Neural cell (in vitro differentiated cells): ENCODE measurements around the gene MYLK. TPM values are rescaled to one million over a fixed set of nuclear protein-coding genes. Genes with fewer than 3 reads are reported as not detected.

Experiments
- H2AFZ ChIP-seq: fragments of 200-600, 300-800 bp; sonication (generic), shearing (Covaris generic); 2 replicates; pipeline ENCODE4 v1.6.0; 2014; ENCODE audit warnings: low read depth, mild to moderate bottlenecking, antibody characterized with exemption, low read length, moderate library complexity
- H3F3A ChIP-seq: fragments of 200-600 bp; shearing (Covaris generic); 2 replicates; pipeline ENCODE4 v1.6.1; 2016; ENCODE audit warnings: mild to moderate bottlenecking, moderate library complexity, mixed read lengths, antibody characterized with exemption, low read length; ENCODE audit not compliant: insufficient read depth, poor library complexity, severe bottlenecking
- H3K27ac ChIP-seq: fragments of 200-600, 300-800 bp; sonication (generic), shearing (Covaris generic); 2 replicates; pipeline ENCODE4 v1.5.1; 2014; ENCODE audit warnings: mild to moderate bottlenecking, low read length, moderate library complexity
- H3K27me3 ChIP-seq: fragments of 300-800, 200-600 bp; sonication (generic), shearing (Covaris generic); 2 replicates; pipeline ENCODE4 v1.6.0; 2014; ENCODE audit warnings: mild to moderate bottlenecking, low read depth, low read length, moderate library complexity; ENCODE audit not compliant: insufficient read depth
- H3K36me3 ChIP-seq: fragments of 300-800, 200-600 bp; sonication (generic), shearing (Covaris generic); 2 replicates; pipeline ENCODE4 v1.5.1; 2014; ENCODE audit warnings: mild to moderate bottlenecking, antibody characterized with exemption, low read length, moderate library complexity; ENCODE audit not compliant: insufficient read depth
- H3K4me2 ChIP-seq: fragments of 300-800, 200-600 bp; sonication (generic), shearing (Covaris generic); 2 replicates; pipeline ENCODE4 v1.6.0; 2014; ENCODE audit warnings: mild to moderate bottlenecking, low read length
- H3K4me3 ChIP-seq: fragments of 300-800, 200-600 bp; sonication (generic), shearing (Covaris generic); 2 replicates; pipeline ENCODE4 v1.5.1; 2014; ENCODE audit warnings: mild to moderate bottlenecking, low read length, moderate library complexity
- H3K79me2 ChIP-seq: fragments of 200-600 bp; shearing (Covaris generic); replicated peaks from 2 replicates; pipeline ENCODE4 v1.6.0; 2014; ENCODE audit warnings: mild to moderate bottlenecking, low read length, moderate library complexity; ENCODE audit not compliant: insufficient read depth
- H3K9ac ChIP-seq: fragments of 300-800, 200-600 bp; sonication (generic), shearing (Covaris generic); 2 replicates; pipeline ENCODE4 v1.6.1; 2016; ENCODE audit warnings: mild to moderate bottlenecking, low read length, mixed read lengths
- H3K9me2 ChIP-seq: fragments of 200-600 bp; shearing (Covaris generic); 2 replicates; pipeline ENCODE4 v1.6.1; 2016; ENCODE audit warnings: mild to moderate bottlenecking, low read length, mixed read lengths; ENCODE audit not compliant: insufficient read depth
- H3K9me3 ChIP-seq: fragments of 200-600, 300-800 bp; sonication (generic), shearing (Covaris generic); 2 replicates; pipeline ENCODE4 v1.6.1; 2016; ENCODE audit warnings: mild to moderate bottlenecking, mixed run types, low read length, moderate library complexity, mixed read lengths
- H4K20me1 ChIP-seq: fragments of 200-600 bp; shearing (Covaris generic); 2 replicates; pipeline ENCODE4 v1.6.1; 2016; ENCODE audit warnings: mild to moderate bottlenecking, mixed run types; ENCODE audit not compliant: insufficient read depth
- EP300 ChIP-seq: fragments of 450-650 bp; conservative IDR thresholded peaks from 2 replicates; pipeline ENCODE4 v1.6.1; 2014; ENCODE audit warnings: antibody characterized with exemption, mild to moderate bottlenecking, moderate library complexity; ENCODE audit not compliant: poor library complexity, severe bottlenecking
- EZH2 ChIP-seq: fragments of 200-600, 300-800 bp; shearing (Covaris generic), sonication (generic); IDR thresholded peaks from 2 replicates; pipeline ENCODE4 v1.6.1; 2014; ENCODE audit warnings: antibody characterized with exemption, low read length, borderline replicate concordance, mild to moderate bottlenecking; ENCODE audit not compliant: insufficient read depth, poor library complexity, severe bottlenecking
- MXI1 ChIP-seq: fragments of 450-650 bp; conservative IDR thresholded peaks from 2 replicates; pipeline ENCODE4 v1.6.1; 2014; ENCODE audit warnings: antibody characterized with exemption, mild to moderate bottlenecking; ENCODE audit not compliant: poor library complexity, severe bottlenecking
- POLR2AphosphoS5 ChIP-seq: IDR thresholded peaks from 2 replicates; pipeline ENCODE4 v1.6.1; 2012
- RAD21 ChIP-seq: fragments of 450-650 bp; conservative IDR thresholded peaks from 2 replicates; pipeline ENCODE4 v1.6.1; 2014; ENCODE audit warnings: antibody characterized with exemption, mild to moderate bottlenecking, moderate library complexity
- SMC3 ChIP-seq: fragments of 450-650 bp; conservative IDR thresholded peaks from 2 replicates; pipeline ENCODE4 v1.6.1; 2014; ENCODE audit warnings: antibody characterized with exemption, mild to moderate bottlenecking, moderate library complexity; ENCODE audit not compliant: poor library complexity
- TAF1 ChIP-seq: IDR thresholded peaks from 2 replicates; pipeline ENCODE4 v1.6.1; 2012; ENCODE audit warnings: low read depth
- polyA plus RNA-seq: library from polyadenylated mRNA; depleted of rRNA; stranded (reverse); fragments of >200 nt; gene quantifications from 2 replicates; pipeline ENCODE4 v1.2.3, GENCODE V29; 2014
- TF ChIP-seq, protein P1 (sequence below): IDR thresholded peaks from 2 replicates; pipeline ENCODE4 v1.6.1; 2012; ENCODE audit warnings: borderline replicate concordance
- TF ChIP-seq, protein P2 (sequence below): fragments of 450-650 bp; IDR thresholded peaks from 2 replicates; pipeline ENCODE4 v1.5.1; 2014; ENCODE audit warnings: antibody characterized with exemption, mild to moderate bottlenecking, moderate library complexity; ENCODE audit not compliant: poor library complexity, severe bottlenecking

Gene MYLK
- polyA plus RNA-seq, 1 donor from 2014 or later = 0.43 TPM

DNA sequence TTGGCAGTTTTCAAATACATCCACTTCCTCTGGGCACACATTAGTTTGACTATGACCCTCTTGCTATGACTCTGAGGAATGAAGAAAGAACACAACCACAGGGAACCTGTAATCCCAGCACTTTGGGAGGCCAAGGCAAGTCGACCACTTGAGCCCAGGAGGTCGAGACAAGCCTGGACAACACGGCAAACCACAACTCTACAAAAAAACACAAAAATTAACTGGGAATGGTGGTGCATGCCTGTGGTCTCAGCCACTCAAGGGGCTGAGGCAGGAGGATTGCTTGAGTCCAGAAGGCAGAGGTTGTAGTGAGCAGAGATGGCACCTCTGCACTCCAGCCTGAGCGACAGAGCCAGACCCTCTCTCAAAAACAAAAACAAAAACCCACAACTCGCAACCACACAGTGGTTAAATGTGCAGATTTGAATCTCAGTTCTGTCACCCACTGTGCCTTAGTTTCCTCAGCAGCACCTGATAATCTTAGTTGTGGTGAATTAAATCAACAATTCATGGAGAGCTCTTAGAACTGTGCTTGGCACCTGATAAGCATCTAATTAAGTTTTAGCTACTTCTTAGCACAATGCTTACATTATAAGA lies 65.7 kb downstream of the MYLK start:
- H3K27me3 ChIP-seq = no peaks in the 10 kb centered on the region
- no peaks in the 10 kb centered on the region for H3K79me2 ChIP-seq
- H3K4me3 ChIP-seq = no peak overlapping the region
- H3K27ac ChIP-seq = no peak overlapping the region
- TF ChIP-seq TAF1 (no peak), EP300 (no peak), SMC3 (no peak), POLR2AphosphoS5 (no peak), EZH2 (no peak), MXI1 (no peak), RAD21 (no peak)
- TF ChIP-seq, protein P1, sequence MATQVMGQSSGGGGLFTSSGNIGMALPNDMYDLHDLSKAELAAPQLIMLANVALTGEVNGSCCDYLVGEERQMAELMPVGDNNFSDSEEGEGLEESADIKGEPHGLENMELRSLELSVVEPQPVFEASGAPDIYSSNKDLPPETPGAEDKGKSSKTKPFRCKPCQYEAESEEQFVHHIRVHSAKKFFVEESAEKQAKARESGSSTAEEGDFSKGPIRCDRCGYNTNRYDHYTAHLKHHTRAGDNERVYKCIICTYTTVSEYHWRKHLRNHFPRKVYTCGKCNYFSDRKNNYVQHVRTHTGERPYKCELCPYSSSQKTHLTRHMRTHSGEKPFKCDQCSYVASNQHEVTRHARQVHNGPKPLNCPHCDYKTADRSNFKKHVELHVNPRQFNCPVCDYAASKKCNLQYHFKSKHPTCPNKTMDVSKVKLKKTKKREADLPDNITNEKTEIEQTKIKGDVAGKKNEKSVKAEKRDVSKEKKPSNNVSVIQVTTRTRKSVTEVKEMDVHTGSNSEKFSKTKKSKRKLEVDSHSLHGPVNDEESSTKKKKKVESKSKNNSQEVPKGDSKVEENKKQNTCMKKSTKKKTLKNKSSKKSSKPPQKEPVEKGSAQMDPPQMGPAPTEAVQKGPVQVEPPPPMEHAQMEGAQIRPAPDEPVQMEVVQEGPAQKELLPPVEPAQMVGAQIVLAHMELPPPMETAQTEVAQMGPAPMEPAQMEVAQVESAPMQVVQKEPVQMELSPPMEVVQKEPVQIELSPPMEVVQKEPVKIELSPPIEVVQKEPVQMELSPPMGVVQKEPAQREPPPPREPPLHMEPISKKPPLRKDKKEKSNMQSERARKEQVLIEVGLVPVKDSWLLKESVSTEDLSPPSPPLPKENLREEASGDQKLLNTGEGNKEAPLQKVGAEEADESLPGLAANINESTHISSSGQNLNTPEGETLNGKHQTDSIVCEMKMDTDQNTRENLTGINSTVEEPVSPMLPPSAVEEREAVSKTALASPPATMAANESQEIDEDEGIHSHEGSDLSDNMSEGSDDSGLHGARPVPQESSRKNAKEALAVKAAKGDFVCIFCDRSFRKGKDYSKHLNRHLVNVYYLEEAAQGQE = no peak
- TF ChIP-seq, protein P2, sequence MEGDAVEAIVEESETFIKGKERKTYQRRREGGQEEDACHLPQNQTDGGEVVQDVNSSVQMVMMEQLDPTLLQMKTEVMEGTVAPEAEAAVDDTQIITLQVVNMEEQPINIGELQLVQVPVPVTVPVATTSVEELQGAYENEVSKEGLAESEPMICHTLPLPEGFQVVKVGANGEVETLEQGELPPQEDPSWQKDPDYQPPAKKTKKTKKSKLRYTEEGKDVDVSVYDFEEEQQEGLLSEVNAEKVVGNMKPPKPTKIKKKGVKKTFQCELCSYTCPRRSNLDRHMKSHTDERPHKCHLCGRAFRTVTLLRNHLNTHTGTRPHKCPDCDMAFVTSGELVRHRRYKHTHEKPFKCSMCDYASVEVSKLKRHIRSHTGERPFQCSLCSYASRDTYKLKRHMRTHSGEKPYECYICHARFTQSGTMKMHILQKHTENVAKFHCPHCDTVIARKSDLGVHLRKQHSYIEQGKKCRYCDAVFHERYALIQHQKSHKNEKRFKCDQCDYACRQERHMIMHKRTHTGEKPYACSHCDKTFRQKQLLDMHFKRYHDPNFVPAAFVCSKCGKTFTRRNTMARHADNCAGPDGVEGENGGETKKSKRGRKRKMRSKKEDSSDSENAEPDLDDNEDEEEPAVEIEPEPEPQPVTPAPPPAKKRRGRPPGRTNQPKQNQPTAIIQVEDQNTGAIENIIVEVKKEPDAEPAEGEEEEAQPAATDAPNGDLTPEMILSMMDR = no peak
- H4K20me1 ChIP-seq = no peaks in the 10 kb centered on the region
- H3K9me3 ChIP-seq = no peaks in the 10 kb centered on the region
- H3K9me2 ChIP-seq = no peaks in the 10 kb centered on the region
- H2AFZ ChIP-seq = no peak overlapping the region
- no peaks in the 10 kb centered on the region for H3K36me3 ChIP-seq
- H3K4me2 ChIP-seq = no peak overlapping the region
- H3F3A ChIP-seq = no peaks in the 10 kb centered on the region
- no peak overlapping the region for H3K9ac ChIP-seq

DNA sequence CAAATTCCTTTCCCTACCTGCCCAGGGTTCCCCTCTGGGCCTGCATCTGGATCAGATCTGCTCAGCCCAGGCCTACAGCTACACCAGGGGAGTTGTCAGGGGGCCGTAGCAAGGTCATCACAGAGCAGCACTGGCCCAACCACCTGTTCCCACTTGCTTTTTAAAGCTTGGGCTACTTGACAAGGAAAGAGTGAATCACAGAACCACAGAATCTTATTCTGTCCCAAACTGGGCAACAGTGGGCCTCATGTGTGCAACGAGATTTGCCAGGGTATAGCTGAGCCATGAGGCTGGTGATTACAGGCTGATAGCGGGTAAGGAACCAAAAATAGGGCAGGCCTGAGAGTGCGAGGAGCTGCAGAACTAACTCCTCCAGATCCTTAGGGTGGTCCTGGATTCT lies 66.7 kb downstream of the MYLK start:
- no peaks in the 10 kb centered on the region for H3K9me3 ChIP-seq
- no peaks in the 10 kb centered on the region for H3K79me2 ChIP-seq
- H3K9me2 ChIP-seq = no peaks in the 10 kb centered on the region
- no peak overlapping the region for H3K9ac ChIP-seq
- H4K20me1 ChIP-seq = no peaks in the 10 kb centered on the region
- no peak overlapping the region for H3K27ac ChIP-seq
- no peaks in the 10 kb centered on the region for H3K36me3 ChIP-seq
- no peaks in the 10 kb centered on the region for H3K27me3 ChIP-seq
- no peaks in the 10 kb centered on the region for H3F3A ChIP-seq
- no peak overlapping the region for H3K4me2 ChIP-seq
- H3K4me3 ChIP-seq = no peak overlapping the region
- no peak for TF ChIP-seq POLR2AphosphoS5
- TF ChIP-seq, protein P1 = no peak
- TF ChIP-seq SMC3 = no peak
- no peak for TF ChIP-seq EP300
- H2AFZ ChIP-seq = no peak overlapping the region
